K562 (cell line): ENCODE data around the gene CTAG1B. TPM values are rescaled to one million over a fixed set of nuclear protein-coding genes. Genes with fewer than 3 reads are reported as not detected.
"Not testable (repeated sequence)": the region's sequence is repeated elsewhere in the genome, so short reads cannot be mapped to it uniquely, and the experiment has no call there.

Experiments
- ATAC-seq: fragments of 200-7000 bp; cut with Tn5 transposase; 3 replicates; pipeline ENCODE4 v1.9.1; 2020; ENCODE audit warnings: moderate library complexity
- BruUV-seq: library from RNA; stranded (reverse); fragments of 400-500 nt; replicated peaks from 2 replicates; lab custom pipeline; 2021; lab: Mats Ljungman, UMichigan
- CTCF ChIA-PET: fragments of 300-600 bp; formaldehyde crosslinking; extraction: SDS; loops from one replicate; lab custom pipeline; 2021; ENCODE audit warnings: low intra/inter-chr PET ratio; lab: Yijun Ruan, JAX
- POLR2A ChIA-PET: fragments of 300-600, 350-650 bp; sonication (Branson Sonifier 250); formaldehyde crosslinking; extraction: SDS; loops from one replicate; lab custom pipeline; 2021; ENCODE audit warnings: antibody characterized with exemption, inconsistent platforms; lab: Yijun Ruan, JAX
- DNase-seq, 4 experiments: peaks; one replicate each; pipeline versions ENCODE4 v3.0.0 to v3.0.0-alpha.2; 2011 to 2018; ENCODE audit warnings: low spot score in 3 of 4, mixed read lengths in 3 of 4; ENCODE audit errors: extremely low read depth in 1 of 4
- FAIRE-seq: peaks from 2 replicates; lab custom pipeline; 2011; peaks lifted over from hg19 to GRCh38; lab: Jason Lieb, UNC
- H2AFZ ChIP-seq: 2 replicates; pipeline ENCODE4 v1.6.0; 2011; ENCODE audit warnings: low read depth, low read length, control low read depth, inconsistent platforms
- H3K27ac ChIP-seq: fragments of 200-600 bp; 3 replicates; pipeline ENCODE4 v1.8.0; 2011; ENCODE audit warnings: low read depth, mild to moderate bottlenecking, control low read depth, inconsistent platforms, low read length, moderate library complexity, mixed read lengths; ENCODE audit errors: extremely low read depth
- H3K27me3 ChIP-seq, 2 experiments: fragments of 300-600 bp in 1 of 2; 2 replicates in 1 of 2; 3 replicates in 1 of 2; pipeline versions ENCODE4 v1.6.0 to v1.8.0; 2011; ENCODE audit warnings: inconsistent platforms in 2 of 2, low read length in 2 of 2, mild to moderate bottlenecking in 1 of 2, mixed read lengths in 1 of 2, moderate library complexity in 1 of 2; ENCODE audit not compliant: control insufficient read depth in 2 of 2, insufficient read depth in 2 of 2
- H3K36me3 ChIP-seq: fragments of 300-600 bp; 3 replicates; pipeline ENCODE4 v1.8.0; 2011; ENCODE audit warnings: mild to moderate bottlenecking, low read length, inconsistent platforms; ENCODE audit not compliant: control insufficient read depth, insufficient read depth
- H3K4me1 ChIP-seq, 2 experiments: fragments of 200-600 bp in 1 of 2; replicated peaks in 1 of 2; 2 replicates in 1 of 2; 3 replicates in 1 of 2; pipeline versions ENCODE4 v1.5.1 to v1.8.0; 2011; ENCODE audit warnings: inconsistent platforms in 2 of 2, low read length in 2 of 2, mild to moderate bottlenecking in 1 of 2, mixed read lengths in 1 of 2, moderate library complexity in 1 of 2; ENCODE audit not compliant: control insufficient read depth in 2 of 2, insufficient read depth in 2 of 2
- H3K4me2 ChIP-seq: 2 replicates; pipeline ENCODE4 v1.6.1; 2011; ENCODE audit warnings: low read length, control low read depth, inconsistent platforms, mixed read lengths; ENCODE audit not compliant: insufficient read depth
- H3K4me3 ChIP-seq: fragments of 200-600 bp; sonication (generic), shearing (Covaris generic); 2 replicates; pipeline ENCODE4 v1.5.1; 2016; ENCODE audit warnings: control low read depth, inconsistent platforms
- H3K79me2 ChIP-seq: fragments of 200-600 bp; 3 replicates; pipeline ENCODE4 v1.8.0; 2011; ENCODE audit warnings: low read length, inconsistent platforms; ENCODE audit not compliant: control insufficient read depth, insufficient read depth
- H3K9ac ChIP-seq, 2 experiments: 2 replicates each; pipeline versions ENCODE4 v1.6.0 to v1.6.1; 2011; ENCODE audit warnings: low read depth in 2 of 2, low read length in 2 of 2, control low read depth in 1 of 2, inconsistent platforms in 1 of 2, mild to moderate bottlenecking in 1 of 2, mixed read lengths in 1 of 2; ENCODE audit not compliant: insufficient read depth in 1 of 2
- H3K9me1 ChIP-seq: one replicate; pipeline ENCODE4 v1.6.0; 2011; ENCODE audit warnings: inconsistent platforms, mild to moderate bottlenecking, low read length, moderate library complexity; ENCODE audit not compliant: control insufficient read depth, insufficient read depth
- H3K9me3 ChIP-seq: replicated peaks from 2 replicates; pipeline ENCODE4 v1.5.1; 2011; ENCODE audit warnings: low read depth, low read length, inconsistent platforms; ENCODE audit not compliant: control insufficient read depth, insufficient read depth
- H4K20me1 ChIP-seq: replicated peaks from 2 replicates; pipeline ENCODE4 v1.6.1; 2011; ENCODE audit warnings: low read length, inconsistent platforms, mixed read lengths; ENCODE audit not compliant: control insufficient read depth, insufficient read depth
- ARID1B ChIP-seq: fragments of 450-650 bp; IDR thresholded peaks from 2 replicates; pipeline ENCODE4 v1.6.1; 2016; ENCODE audit warnings: antibody characterized with exemption, mild to moderate bottlenecking, inconsistent platforms
- CBFA2T2 ChIP-seq: fragments of 450-650 bp; conservative IDR thresholded peaks from 2 replicates; pipeline ENCODE4 v1.6.1; 2017; ENCODE audit warnings: mild to moderate bottlenecking
- CBFA2T3 ChIP-seq: fragments of 450-650 bp; IDR thresholded peaks from 2 replicates; pipeline ENCODE4 v1.6.1; 2017
- NFIC ChIP-seq: fragments of 450-650 bp; IDR thresholded peaks from 2 replicates; pipeline ENCODE4 v1.6.1; 2017; ENCODE audit warnings: mild to moderate bottlenecking, inconsistent platforms
- TAL1 ChIP-seq: fragments of 450-650 bp; IDR thresholded peaks from 2 replicates; pipeline ENCODE4 v1.6.1; 2016; ENCODE audit warnings: mild to moderate bottlenecking
- TCF3 ChIP-seq: sonication (generic); formaldehyde crosslinking; IDR thresholded peaks from 2 replicates; pipeline ENCODE4 v1.4.0; 2020; ENCODE audit warnings: mild to moderate bottlenecking, missing genetic modification reagents
- WGBS: fragments of 100-300 bp; shearing (Covaris generic); methylation state at CpG from one replicate; pipeline ENCODE4 v1.1.6; 2016; ENCODE audit warnings: low coverage, mixed read lengths; ENCODE audit not compliant: insufficient coverage; ENCODE audit errors: missing lambda C conversion rate; 5-methylcytosine and 5-hydroxymethylcytosine counted together
- in situ Hi-C: fragments of 300-500 bp; cut with MboI; formaldehyde crosslinking; loops from 4 replicates; pipeline ENCODE4 v1.15.0; 2018; ENCODE audit warnings: inconsistent platforms, mixed read lengths
- intact Hi-C: fragments of 100-400 bp; cut with micrococcal nuclease; formaldehyde crosslinking; loops from 2 replicates; pipeline ENCODE4 v1.14.2; 2022
- polyA plus RNA-seq, 8 experiments: library from polyadenylated mRNA; depleted of rRNA in 4 of 8; stranded (reverse) in 5 of 8; unstranded in 3 of 8; fragments of >200 nt; fragmentation: Nextera tagmentation in 2 of 8; fragmentation: Illumina TruSeq in 1 of 8; extraction: Ambion mirVana in 2 of 8; extraction: Trizol in 1 of 8; gene quantifications; 2 replicates each; pipeline versions ENCODE4 v1.2.1 to v1.2.3, GENCODE V29; 2011 to 2014; ENCODE audit warnings: inconsistent platforms in 1 of 8, missing spikeins in 1 of 8
- total RNA-seq, 7 experiments: library from RNA; depleted of rRNA in 6 of 7; stranded (reverse); fragments of >200 nt in 6 of 7; fragmentation: Illumina TruSeq in 2 of 7; extraction: Trizol in 2 of 7; gene quantifications; 2 replicates each; pipeline versions ENCODE4 v1.2.1 to v1.2.3, GENCODE V29; 2011 to 2021; ENCODE audit warnings: low replicate concordance in 1 of 7

The CTAG1B gene
- total and polyA plus RNA-seq, 9 of the 15 experiments (the other 6 are each of a cell fraction or from before 2014, with no cell fraction given): not detected

DNA sequence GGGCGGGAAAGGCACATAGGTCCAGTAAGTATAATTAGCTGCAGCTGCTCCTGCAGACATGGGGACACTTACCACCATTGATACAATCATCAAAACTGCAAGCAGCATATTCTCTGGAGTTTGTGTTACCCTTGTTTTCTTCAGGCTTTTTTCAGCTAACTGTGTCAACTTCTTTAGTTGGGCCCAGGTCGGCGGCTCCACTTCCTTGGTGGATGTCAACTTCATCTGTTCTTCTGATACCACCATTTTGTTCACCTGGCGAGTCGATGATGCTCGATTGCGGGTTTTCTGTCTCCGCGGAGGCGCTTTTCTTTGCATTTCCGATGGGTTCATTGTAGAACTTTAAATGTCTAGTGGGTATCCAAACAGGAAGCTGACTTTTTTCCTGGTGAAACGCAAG, 7.9 kb downstream of the CTAG1B start:
- FAIRE-seq, intact Hi-C loops, H3K27ac ChIP-seq, CTCF ChIA-PET, H3K4me1 ChIP-seq, in situ Hi-C loops, BruUV-seq, H3K27me3 ChIP-seq, DNase-seq, H3K36me3 ChIP-seq, ATAC-seq, H4K20me1 ChIP-seq, H3K9me3 ChIP-seq, H3K79me2 ChIP-seq, POLR2A ChIA-PET, H3K4me2 ChIP-seq, H2AFZ ChIP-seq, H3K4me3 ChIP-seq, H3K9ac ChIP-seq, H3K9me1 ChIP-seq: not testable (repeated sequence)
- 49% methylated on average over 12 of the region's 12 CpGs for WGBS

DNA sequence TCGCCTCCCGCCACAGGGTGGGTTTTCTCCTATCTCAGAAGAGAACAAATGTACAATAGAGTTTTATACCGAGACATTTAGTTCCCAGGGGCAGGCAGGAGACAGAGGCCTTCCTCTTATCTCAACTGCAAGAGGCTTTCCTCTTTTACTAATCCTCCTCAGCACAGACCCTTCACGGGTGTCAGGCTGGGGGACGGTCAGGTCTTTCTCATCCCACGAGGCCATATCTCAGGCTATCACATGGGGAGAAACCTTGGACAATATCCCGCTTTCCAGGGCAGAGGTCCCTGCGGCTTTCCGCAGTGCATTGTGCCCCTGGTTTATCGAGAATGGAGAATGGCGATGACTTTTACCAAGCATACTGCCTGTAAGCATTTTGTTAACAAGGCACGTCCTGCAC, 10.3 kb downstream of the CTAG1B start:
- H3K27ac ChIP-seq, in situ Hi-C loops, intact Hi-C loops, H4K20me1 ChIP-seq, CTCF ChIA-PET, H3K36me3 ChIP-seq, FAIRE-seq, H3K4me3 ChIP-seq, BruUV-seq, H3K9me1 ChIP-seq, H3K9ac ChIP-seq, ATAC-seq, H3K79me2 ChIP-seq, H3K9me3 ChIP-seq, H3K4me1 ChIP-seq, DNase-seq, H2AFZ ChIP-seq, POLR2A ChIA-PET: not testable (repeated sequence)
- TF ChIP-seq NFIC (0 out of 2 replicates have a peak, but pooled peaks have one; percentile 12), TAL1 (peak; percentile 46; the same call in 1 of the 2 replicates), CBFA2T2 (peak; percentile 61), TCF3 (CRISPR knock-in tag) (peak; percentile 63), ARID1B (peak; percentile 40), CBFA2T3 (peak; percentile 64)
- H3K27me3 ChIP-seq: peaks cover 7 to 14% of the 10 kb centered on the region in 2 experiments; a peak in 4 of 5 replicates
- 2% methylated on average over 9 of the region's 12 CpGs for WGBS
- 0 out of 2 replicates have a peak overlapping the region, but pooled peaks have one; percentile 2 for H3K4me2 ChIP-seq

DNA sequence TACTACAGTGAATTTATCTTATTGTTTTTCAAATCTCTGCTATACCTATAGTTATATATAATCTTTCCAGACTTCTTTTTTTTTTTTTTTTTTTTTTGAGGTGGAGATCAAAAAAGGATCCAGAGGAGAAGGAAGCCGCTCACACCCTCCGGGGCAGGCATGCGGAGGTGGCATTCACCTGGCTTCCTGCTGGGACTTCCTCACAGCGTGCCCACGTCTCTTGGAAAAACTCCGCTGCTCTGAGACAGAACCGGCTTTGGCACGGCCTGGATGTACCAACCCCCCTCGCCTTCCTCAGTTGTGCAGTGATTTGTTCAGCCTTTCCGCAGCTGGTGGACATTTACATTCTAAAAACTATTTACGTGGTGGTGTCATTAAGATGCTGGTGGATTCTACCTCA, 11.1 kb downstream of the CTAG1B start:
- H3K36me3 ChIP-seq, H3K27ac ChIP-seq, POLR2A ChIA-PET, BruUV-seq, in situ Hi-C loops, H3K4me3 ChIP-seq, H2AFZ ChIP-seq, H4K20me1 ChIP-seq, FAIRE-seq, H3K9me3 ChIP-seq, H3K4me2 ChIP-seq, ATAC-seq, H3K79me2 ChIP-seq, intact Hi-C loops, DNase-seq, H3K9ac ChIP-seq, CTCF ChIA-PET, H3K4me1 ChIP-seq, H3K9me1 ChIP-seq: not testable (repeated sequence)
- H3K27me3 ChIP-seq: peaks cover 11 to 22% of the 10 kb centered on the region in 2 experiments; a peak in 4 of 5 replicates
- WGBS: 39% methylated on average over 9 of the region's 11 CpGs
